ENCODE results near the gene HOXA9. TPM values are rescaled to one million over a fixed set of nuclear protein-coding genes. Genes with fewer than 3 reads are reported as not detected.

Gene HOXA9
- total RNA-seq, 2 experiments from 2014 or later, result not detected

DNA sequence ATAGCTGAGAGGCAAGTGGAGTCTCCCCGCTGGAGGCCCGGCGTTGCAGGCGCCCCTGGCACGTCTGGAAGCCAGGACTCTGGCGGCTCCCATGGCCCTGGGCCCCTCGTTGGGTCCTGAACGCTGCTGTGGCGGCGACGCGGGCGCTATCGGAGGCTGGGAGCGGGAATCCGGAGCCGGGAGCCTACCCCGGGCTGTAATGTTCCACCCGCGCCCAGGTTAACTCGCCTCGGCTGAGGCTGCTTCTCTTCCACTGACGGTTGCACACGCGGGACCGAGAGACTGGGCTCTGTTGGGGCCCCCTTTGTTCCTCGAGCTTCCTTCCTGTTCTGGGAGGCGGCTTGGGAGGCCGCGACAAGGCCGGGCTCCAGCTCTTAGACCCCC is 20.6 kb downstream of the HOXA9 start:
- POLR2A ChIA-PET, result no interaction called here
- Mint-ChIP-seq H3K27me3 (peaks cover 42% of the 10 kb centered on the region), H3K4me1 (peaks cover 2% of the 10 kb centered on the region), H3K9me3 (no peaks in the 10 kb centered on the region), H3K4me3 (no peak overlapping the region), H3K36me3 (no peaks in the 10 kb centered on the region), H3K27ac (no peak overlapping the region)
- ATAC-seq (ENCODE audit: low read depth), result no peak
- DNase-seq, result no peak

DNA sequence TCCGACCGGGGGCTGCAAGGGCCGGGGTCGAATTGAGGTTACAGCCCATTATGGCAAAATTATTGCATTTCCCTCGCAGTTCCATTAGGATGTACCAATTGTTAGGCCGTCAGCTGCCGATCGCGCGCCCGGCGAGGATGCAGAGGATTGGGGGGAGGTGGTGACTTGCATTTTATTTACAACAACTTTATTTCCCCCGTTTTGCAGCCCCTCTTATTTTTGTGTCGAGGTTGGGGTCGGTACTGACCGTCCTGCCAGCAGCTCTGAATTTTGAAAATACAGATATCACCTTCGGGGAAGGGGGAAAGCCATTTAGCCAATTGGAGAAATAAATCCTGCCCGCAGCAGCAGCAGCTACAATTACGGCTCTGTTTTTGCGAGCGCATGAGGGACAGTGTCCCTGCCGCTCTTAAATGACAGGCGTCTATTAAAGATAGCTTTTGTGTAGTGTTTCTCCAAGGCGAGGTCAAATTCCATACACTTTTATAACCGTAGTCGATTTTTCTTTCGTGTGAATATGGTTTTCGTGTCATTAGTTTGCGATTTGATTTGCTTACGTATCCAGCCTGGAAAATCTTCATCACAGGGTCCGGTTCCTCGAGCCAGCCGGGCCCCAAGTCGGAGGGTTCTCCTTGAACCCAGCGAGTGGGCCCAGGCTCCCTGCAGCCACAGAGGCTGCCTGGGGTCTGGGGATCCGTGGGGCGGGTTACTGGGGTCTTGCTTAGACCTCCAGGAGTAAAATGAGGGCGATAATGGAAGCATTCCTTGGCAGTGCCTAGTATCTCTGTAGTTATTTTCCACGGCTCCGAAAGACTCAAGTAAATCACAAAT is 21.2 kb downstream of the HOXA9 start:
- Mint-ChIP-seq H3K4me1 (peaks cover 2% of the 10 kb centered on the region), H3K9me3 (no peaks in the 10 kb centered on the region), H3K36me3 (no peaks in the 10 kb centered on the region), H3K27ac (no peak overlapping the region), H3K4me3 (no peak overlapping the region), H3K27me3 (peaks cover 36% of the 10 kb centered on the region)
- ATAC-seq (ENCODE audit: low read depth) (no peak), DNase-seq (no peak)
- POLR2A ChIA-PET, result no interaction called here

DNA sequence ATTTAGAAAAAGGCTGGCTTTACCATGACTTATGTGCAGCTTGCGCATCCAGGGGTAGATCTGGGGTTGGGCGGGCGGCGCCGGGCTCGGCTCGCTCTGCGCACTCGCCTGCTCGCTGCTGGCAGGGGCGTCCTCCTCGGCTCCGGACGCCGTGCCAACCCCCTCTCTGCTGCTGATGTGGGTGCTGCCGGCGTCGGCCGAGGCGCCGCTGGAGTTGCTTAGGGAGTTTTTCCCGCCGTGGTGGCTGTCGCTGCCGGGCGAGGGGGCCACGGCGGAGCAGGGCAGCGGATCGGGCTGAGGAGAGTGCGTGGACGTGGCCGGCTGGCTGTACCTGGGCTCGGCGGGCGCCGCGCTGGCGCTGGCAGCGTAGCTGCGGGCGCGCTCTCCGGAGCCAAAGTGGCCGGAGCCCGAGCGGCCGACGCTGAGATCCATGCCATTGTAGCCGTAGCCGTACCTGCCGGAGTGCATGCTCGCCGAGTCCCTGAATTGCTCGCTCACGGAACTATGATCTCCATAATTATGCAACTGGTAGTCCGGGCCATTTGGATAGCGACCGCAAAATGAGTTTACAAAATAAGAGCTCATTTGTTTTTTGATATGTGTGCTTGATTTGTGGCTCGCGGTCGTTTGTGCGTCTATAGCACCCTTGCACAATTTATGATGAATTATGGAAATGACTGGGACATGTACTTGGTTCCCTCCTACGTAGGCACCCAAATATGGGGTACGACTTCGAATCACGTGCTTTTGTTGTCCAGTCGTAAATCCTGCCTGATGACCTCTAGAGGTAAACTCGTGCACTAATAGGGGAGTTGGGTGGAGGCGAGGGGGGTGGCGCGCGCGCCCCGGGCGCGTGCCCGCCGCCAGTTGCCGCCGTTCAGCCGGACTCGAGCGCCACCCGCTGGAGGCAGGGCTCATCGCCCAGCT is 22.1 kb downstream of the HOXA9 start, which contains the start of gene HOXA5:
Gene HOXA5 (minus strand): TSS at position 659 of the 927 bp plus-strand sequence. CDS start 74 bp downstream, at position 585.
- POLR2A ChIA-PET, result no interaction called here
- H3K27me3 Mint-ChIP-seq, result peaks cover 31% of the 10 kb centered on the region
- no peaks in the 10 kb centered on the region for H3K36me3 Mint-ChIP-seq
- H3K27ac Mint-ChIP-seq, result no peak within 1 kb of the TSS
- no peak within 1 kb of the TSS for H3K4me3 Mint-ChIP-seq
- no peaks in the 10 kb centered on the region for H3K9me3 Mint-ChIP-seq
- peaks cover 2% of the 10 kb centered on the region for H3K4me1 Mint-ChIP-seq
- ATAC-seq (ENCODE audit: low read depth) (no peak), DNase-seq (no peak)

DNA sequence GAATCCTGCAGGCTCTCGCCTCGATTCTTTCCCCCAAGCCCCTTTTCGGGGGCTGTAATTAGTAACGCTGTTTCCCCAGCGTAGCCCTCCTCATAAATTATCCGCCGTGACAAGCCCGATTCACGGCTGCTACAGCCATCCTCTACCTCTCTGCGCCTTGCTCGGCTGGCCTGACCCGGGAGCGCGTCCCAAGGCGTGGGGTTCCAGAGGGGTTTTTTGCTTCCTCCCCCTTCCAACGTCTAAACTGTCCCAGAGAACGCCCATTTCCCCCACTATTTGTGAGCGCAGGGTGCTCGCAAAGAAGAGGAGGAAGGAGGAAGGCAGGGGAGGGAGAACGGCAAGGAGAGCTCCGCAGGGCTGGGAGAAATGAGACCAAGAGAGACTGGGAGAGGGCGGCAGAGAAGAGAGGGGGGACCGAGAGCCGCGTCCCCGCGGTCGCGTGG is 22.7 kb downstream of the HOXA9 start:
- ATAC-seq (ENCODE audit: low read depth) (no peak), DNase-seq (no peak)
- Mint-ChIP-seq H3K9me3 (no peaks in the 10 kb centered on the region), H3K4me1 (no peaks in the 10 kb centered on the region), H3K27ac (no peak overlapping the region), H3K36me3 (no peaks in the 10 kb centered on the region), H3K4me3 (no peak overlapping the region), H3K27me3 (peaks cover 32% of the 10 kb centered on the region)
- POLR2A ChIA-PET, result no interaction called here

DNA sequence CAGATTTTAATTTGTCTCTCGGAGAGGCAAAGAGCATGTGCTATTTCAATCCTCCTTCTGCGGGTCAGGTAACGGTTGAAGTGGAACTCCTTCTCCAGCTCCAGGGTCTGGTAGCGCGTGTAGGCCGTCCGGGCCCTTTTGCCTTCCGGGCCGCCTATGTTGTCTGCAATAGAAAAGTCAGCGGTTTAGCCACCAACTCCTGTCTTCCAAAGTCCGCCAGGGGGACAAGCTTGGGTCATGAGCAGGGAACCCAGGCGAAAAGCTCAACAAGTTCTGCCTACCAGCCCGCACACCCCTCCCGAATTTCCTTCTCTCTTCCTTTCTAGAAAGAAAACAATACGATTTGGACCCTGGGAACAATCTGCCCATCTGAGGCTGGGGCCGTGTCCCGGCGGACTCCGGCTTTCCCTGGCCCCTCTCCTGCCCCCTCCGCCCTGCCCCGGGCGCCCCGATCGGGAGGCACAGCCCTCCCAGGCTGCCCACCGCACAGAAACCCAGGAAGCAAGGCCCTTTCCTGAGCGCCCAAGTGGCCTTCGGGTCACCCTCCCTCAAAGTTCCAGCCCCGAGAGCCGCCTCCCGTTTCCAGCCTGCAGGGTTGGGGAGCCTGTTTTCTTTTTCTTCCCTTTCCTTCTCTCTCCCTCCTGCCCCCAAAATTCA is 23.3 kb downstream of the HOXA9 start:
- Mint-ChIP-seq H3K27ac (no peak overlapping the region), H3K36me3 (no peaks in the 10 kb centered on the region), H3K9me3 (no peaks in the 10 kb centered on the region), H3K4me3 (no peak overlapping the region), H3K27me3 (peaks cover 32% of the 10 kb centered on the region), H3K4me1 (no peaks in the 10 kb centered on the region)
- ATAC-seq (ENCODE audit: low read depth) (no peak), DNase-seq (no peak)
- POLR2A ChIA-PET, result no interaction called here

DNA sequence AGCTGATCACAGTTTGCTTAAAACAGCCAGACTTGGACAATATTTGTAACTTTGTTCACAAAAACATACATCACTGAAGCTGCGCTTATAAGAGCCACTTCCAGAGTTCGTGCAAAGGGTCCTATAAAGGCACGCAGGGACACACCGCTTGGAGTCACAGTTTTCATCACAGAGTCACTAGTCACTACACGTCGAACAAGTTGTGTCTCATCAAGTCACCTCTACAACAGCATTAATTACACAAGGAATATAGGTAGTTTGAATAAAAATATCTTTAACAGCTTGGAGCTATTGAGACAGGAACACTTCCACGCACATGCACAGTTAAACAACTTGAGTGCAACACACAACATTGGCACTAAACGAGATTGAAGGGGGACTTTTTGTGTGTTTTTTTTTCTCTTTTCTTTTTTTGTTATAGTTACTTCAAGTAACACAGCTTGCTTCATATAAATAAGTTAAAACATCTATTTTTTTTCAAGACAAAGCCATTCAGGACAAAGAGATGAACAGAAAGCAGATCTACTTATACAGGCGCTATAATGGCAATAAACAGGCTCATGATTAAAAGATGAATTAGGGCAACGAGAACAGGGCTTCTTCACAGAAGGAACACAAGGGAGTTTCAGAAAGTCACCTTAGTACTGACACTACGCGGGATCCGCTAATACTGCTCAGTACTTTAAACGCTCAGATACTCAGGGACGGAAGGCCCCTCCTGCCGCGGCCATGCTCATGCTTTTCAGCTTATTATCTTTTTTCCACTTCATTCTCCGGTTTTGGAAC is 24.0 kb downstream of the HOXA9 start:
- no peak overlapping the region for H3K27ac Mint-ChIP-seq
- H3K4me1 Mint-ChIP-seq, result no peaks in the 10 kb centered on the region
- no peaks in the 10 kb centered on the region for H3K36me3 Mint-ChIP-seq
- DNase-seq, result no peak
- ATAC-seq (ENCODE audit: low read depth), result no peak
- H3K4me3 Mint-ChIP-seq, result no peak overlapping the region
- POLR2A ChIA-PET, result no interaction called here
- peaks cover 28% of the 10 kb centered on the region for H3K27me3 Mint-ChIP-seq
- H3K9me3 Mint-ChIP-seq, result no peaks in the 10 kb centered on the region

DNA sequence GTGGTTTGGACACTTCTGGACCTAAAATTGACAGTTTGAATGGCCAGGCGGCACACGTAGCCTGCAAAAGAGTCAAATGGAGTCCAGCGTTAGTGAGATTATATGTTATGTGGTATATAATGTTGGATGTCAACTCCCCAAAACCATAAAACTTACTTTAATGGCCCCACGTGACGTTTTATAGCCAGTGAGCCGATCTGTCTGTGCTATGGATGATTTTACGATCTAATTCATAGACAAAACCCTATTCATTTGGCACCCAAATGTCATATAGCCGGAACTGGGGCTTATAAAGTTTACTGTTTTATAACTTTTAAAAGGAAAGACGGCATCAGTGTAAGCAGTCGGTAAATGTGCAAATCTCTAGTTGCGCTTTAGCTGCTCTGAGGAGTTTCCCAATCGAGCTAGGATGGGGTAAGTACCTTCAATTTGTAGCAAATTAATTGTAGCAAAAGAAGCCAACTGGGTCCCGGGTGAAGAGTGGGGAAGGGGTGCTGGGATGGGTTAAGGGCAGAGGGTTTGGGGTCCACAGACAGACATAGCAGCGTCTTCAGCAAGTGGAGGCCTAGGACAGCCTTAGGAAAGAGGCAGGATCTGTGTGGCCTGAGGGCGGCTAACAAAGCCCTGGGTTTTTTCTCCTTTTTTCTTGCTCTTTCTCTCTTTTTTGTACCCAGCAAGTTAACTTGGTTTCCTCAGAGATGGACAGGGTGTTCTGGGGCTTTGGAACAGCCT is 25.0 kb downstream of the HOXA9 start:
- Mint-ChIP-seq H3K27ac (no peak overlapping the region), H3K27me3 (peaks cover 34% of the 10 kb centered on the region), H3K9me3 (no peaks in the 10 kb centered on the region), H3K36me3 (no peaks in the 10 kb centered on the region), H3K4me1 (peaks cover 5% of the 10 kb centered on the region), H3K4me3 (no peak overlapping the region)
- DNase-seq (no peak), ATAC-seq (ENCODE audit: low read depth) (no peak)
- POLR2A ChIA-PET, result no interaction called here

DNA sequence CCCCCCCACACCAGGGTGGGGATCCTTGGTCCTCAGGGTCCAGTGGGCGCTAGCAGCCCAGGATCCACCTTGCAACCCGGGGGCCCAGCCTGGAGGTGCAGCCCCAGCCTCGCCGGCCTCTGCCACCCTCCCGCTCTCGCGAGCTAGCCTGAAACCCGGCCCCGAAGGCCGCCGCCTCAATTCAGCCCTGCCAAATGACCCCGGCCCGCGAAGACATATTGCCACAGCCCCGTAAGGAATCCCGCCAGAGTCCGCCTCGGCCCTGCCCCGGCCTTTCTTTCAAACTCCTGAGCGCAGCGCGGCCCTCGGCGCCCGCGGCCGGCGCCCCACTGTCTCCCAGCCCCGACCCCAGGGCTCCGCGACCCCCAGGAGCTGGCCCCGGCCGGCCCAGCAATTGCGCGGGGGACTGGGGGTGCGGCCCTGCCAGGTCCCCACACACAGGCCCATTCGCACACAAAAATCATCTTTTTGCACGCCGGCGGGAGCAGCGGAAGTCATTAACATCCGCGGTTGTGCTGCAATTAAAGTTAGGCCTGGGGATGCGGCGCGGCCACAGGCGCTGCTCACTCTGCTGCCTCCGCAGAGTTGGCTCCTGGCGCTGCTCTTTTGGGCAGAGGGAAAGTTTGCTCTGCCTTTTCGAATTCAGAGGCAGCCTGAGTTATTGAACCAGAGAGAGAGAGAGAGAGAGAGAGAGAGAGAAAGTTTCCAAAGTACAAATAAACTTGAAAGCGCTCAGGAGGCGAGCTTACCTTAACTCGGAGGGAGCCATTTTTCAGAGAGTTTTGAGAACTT is 25.8 kb downstream of the HOXA9 start:
- Mint-ChIP-seq H3K4me1 (peaks cover 13% of the 10 kb centered on the region), H3K36me3 (no peaks in the 10 kb centered on the region), H3K27me3 (peaks cover 35% of the 10 kb centered on the region), H3K4me3 (no peak overlapping the region), H3K27ac (no peak overlapping the region), H3K9me3 (no peaks in the 10 kb centered on the region)
- POLR2A ChIA-PET, result no interaction called here
- ATAC-seq (ENCODE audit: low read depth) (no peak), DNase-seq (no peak)

DNA sequence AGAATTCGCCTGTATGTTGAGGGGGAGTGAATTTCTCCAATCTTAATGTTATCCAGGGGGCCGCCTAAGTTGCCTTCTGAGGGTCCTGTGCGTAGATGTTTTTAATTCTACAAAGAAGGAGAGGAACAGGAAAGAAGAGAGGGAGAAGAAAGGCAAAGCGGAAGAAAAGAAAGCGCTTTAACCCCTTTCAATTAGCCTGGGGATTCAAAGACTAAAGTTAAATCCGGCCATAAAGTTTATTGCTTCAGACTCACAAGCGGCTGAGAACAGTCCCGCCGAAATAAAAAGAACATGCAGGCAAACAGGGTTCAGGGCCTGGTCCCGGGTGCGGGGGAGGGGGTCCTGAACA is 26.4 kb downstream of the HOXA9 start:
- no peak overlapping the region for H3K4me3 Mint-ChIP-seq
- H3K9me3 Mint-ChIP-seq, result no peaks in the 10 kb centered on the region
- peaks cover 38% of the 10 kb centered on the region for H3K27me3 Mint-ChIP-seq
- ATAC-seq (ENCODE audit: low read depth) (no peak), DNase-seq (no peak)
- H3K27ac Mint-ChIP-seq, result no peak overlapping the region
- H3K36me3 Mint-ChIP-seq, result no peaks in the 10 kb centered on the region
- H3K4me1 Mint-ChIP-seq, result peaks cover 15% of the 10 kb centered on the region
- POLR2A ChIA-PET, result no interaction called here

DNA sequence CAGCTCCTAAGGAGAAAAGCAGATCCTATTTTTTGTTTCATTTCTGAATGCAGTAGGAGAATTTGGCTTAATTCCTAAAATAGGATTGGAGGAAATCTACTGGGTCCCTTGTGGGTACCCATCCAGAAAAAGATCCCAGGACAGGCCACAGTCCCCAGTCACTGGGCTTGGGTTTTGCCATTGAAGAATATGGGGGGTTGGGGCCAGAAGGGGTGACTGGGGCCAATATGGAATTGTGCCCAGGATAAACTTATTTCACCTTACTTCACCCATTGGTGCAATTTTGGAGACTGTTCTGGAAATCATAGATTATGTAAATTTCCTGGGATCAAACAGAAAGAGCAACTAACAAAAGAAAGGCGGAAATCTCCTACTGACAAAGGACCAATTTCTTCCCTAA is 26.9 kb downstream of the HOXA9 start:
- ATAC-seq (ENCODE audit: low read depth), result no peak
- no peak overlapping the region for H3K27ac Mint-ChIP-seq
- POLR2A ChIA-PET, result no interaction called here
- peaks cover 15% of the 10 kb centered on the region for H3K4me1 Mint-ChIP-seq
- peaks cover 41% of the 10 kb centered on the region for H3K27me3 Mint-ChIP-seq
- H3K36me3 Mint-ChIP-seq, result no peaks in the 10 kb centered on the region
- DNase-seq, result no peak
- H3K4me3 Mint-ChIP-seq, result no peak overlapping the region
- no peaks in the 10 kb centered on the region for H3K9me3 Mint-ChIP-seq

DNA sequence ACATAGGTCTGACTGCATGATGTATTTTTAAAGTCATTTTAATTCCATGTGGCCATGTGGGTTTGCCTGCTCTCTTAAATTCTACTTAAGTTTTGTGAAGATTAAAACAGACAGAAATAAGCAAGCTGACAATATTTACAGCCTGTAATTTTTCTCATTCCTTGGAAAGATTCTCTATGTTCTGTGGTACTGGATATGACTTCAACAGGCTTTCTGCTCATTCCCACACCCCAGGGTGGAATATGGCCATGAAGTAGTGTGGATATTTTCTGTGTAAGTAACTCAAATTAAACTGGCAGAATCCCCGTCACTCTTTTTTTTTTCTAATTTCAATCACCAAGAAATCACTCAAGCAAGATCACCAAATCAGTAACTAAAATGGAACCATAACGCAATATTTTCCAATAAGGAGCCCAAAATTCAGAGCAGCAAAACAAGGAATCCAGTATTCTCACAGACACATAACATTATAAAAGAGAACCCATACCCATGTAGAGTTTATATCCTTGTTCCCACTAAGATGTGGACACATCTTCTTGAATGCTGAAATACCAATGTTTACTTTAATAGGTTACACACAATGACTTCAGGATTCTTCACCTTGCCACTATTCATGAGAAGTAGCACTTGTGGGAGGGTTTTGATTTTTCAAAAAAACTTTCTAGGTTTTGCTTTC is 27.6 kb downstream of the HOXA9 start:
- DNase-seq (no peak), ATAC-seq (ENCODE audit: low read depth) (no peak)
- Mint-ChIP-seq H3K27me3 (peaks cover 47% of the 10 kb centered on the region), H3K4me3 (no peak overlapping the region), H3K4me1 (peaks cover 15% of the 10 kb centered on the region), H3K36me3 (no peaks in the 10 kb centered on the region), H3K27ac (no peak overlapping the region), H3K9me3 (no peaks in the 10 kb centered on the region)
- POLR2A ChIA-PET, result no interaction called here

Measured in activated naive CD8-positive, alpha-beta T cell treated with anti-CD3 and anti-CD28 coated beads, Interleukin-2, amount 10 ng/mL, durations not matched to agents 7 days and 5 days (primary cell).